Astrocyte of the cerebellum (primary cell): ENCODE data around the gene LIN37.

ENCODE experiments used
- DNase-seq: peaks from one replicate; pipeline ENCODE4 v3.0.0-alpha.2; 2011; ENCODE audit warnings: low read depth
- H3K4me3 ChIP-seq: 2 replicates; pipeline ENCODE4 v1.5.1; 2011; ENCODE audit warnings: mild to moderate bottlenecking, low read depth, low read length, moderate library complexity
- CTCF ChIP-seq: IDR thresholded peaks from 2 replicates; pipeline ENCODE4 v1.5.1; 2012; ENCODE audit warnings: low read length, low read depth, moderate library complexity, mild to moderate bottlenecking; ENCODE audit errors: missing control alignments
- in situ Hi-C: cut with HindIII; loops from 2 replicates; pipeline ENCODE4 v1.10.0; 2017; ENCODE audit warnings: low sequenced_read_pairs

Gene LIN37

DNA sequence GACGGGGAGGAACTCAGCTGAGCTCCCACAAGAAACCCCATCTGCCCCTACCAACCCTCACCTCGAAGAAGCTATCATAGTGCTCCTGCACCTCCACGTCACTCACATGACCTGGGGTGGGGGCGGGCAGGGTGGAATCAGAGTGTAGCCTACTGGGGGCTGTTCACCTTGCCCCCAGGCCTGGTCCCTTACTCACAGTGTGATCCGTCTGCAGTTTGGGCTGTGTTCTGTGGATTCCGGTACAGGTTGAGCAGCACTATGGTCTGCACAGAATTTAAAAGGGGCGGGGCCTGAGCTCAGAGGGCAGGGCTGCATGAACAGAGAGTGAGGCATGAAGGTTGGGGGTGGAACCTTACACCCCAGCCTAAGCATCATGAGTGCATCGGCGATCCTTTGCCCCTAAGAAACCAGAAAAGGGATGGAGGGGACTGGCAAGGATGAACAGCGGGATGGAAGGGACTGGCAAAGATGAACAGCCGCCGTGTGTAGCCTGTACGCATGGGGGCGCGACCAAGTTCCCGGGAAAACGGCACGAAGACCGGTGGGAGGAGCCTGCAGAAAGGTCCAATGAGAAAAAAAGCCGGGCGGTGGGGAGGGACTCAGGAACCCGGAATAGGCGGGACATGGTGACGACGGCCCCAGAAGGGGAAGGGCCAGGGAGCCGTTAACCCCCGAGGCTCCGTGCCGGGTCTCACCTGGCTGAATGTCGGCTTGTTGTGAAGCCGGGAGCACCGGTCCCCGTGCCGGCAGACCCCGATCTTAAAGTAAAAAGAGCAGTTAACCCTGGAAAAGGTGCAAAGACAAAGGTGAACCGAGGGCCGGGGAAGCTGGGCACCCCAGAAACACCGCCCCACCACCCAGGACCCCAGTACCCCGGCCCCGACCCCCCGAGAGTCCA is 3.7 kb upstream of the LIN37 start:
- in situ Hi-C loops, result no loop called here
- peak overlapping the region; percentile 71 for H3K4me3 ChIP-seq
- DNase-seq, result peak; percentile 90
- TF ChIP-seq CTCF, result peak; percentile 63

GRCh38 chr19:35745328-35746086 is 2.9 kb upstream of the LIN37 start, which contains the start of the genes PSENEN and U2AF1L4:
PSENEN (plus strand) TSS chr19:35745651; CDS start chr19:35745931, 280 bp downstream.
U2AF1L4 (minus strand) TSS chr19:35745418; CDS start chr19:35745391, 27 bp downstream.
- no peak for TF ChIP-seq CTCF
- peak; percentile 99 for DNase-seq
- in situ Hi-C loops, result no loop called here
- peak within 1 kb of the TSS; percentile 71 for H3K4me3 ChIP-seq

DNA sequence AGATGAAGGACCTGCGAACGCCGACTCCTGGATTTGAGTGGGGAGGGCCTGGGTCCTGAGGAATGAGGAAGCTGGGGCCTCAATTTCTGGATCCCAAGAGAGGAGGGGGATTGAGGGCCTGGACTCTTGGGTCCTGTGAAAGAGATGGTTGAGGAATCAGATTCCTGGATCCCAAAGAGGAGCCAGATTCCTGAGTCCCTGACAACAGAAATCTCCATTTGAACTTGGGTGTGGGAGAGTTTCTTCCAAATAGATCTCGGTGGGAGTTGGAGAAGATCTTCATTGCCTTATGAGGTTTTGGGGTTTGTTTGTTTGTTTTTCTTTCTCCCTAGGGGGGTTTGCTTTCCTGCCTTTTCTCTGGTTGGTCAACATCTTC is 2.3 kb upstream of the LIN37 start:
- in situ Hi-C loops, result no loop called here
- no peak for TF ChIP-seq CTCF
- no peak for DNase-seq
- H3K4me3 ChIP-seq, result peak overlapping the region; percentile 71

DNA sequence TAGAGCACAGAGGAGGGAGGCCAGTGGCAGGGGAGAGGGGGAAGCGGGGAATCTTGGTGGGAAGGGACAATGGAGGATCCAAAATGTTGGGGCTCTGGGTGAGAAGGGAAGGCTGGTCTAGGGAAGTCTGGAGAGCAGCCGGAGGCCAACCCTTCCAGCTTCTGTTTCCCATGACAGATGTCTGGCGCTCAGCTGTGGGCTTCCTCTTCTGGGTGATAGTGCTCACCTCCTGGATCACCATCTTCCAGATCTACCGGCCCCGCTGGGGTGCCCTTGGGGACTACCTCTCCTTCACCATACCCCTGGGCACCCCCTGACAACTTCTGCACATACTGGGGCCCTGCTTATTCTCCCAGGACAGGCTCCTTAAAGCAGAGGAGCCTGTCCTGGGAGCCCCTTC is 1.8 kb upstream of the LIN37 start:
- DNase-seq, result no peak
- no peak for TF ChIP-seq CTCF

GRCh38 chr19:35750167-35750566 is 1.8 kb downstream of the LIN37 start:
- no peak overlapping the region for H3K4me3 ChIP-seq
- no peak for DNase-seq
- TF ChIP-seq CTCF, result no peak
- in situ Hi-C loops, result no loop called here

More for the DNA sequence above, 1.8 kb upstream of the LIN37 start:
- in situ Hi-C loops, result no loop called here
- H3K4me3 ChIP-seq, result peak overlapping the region; percentile 71

DNA sequence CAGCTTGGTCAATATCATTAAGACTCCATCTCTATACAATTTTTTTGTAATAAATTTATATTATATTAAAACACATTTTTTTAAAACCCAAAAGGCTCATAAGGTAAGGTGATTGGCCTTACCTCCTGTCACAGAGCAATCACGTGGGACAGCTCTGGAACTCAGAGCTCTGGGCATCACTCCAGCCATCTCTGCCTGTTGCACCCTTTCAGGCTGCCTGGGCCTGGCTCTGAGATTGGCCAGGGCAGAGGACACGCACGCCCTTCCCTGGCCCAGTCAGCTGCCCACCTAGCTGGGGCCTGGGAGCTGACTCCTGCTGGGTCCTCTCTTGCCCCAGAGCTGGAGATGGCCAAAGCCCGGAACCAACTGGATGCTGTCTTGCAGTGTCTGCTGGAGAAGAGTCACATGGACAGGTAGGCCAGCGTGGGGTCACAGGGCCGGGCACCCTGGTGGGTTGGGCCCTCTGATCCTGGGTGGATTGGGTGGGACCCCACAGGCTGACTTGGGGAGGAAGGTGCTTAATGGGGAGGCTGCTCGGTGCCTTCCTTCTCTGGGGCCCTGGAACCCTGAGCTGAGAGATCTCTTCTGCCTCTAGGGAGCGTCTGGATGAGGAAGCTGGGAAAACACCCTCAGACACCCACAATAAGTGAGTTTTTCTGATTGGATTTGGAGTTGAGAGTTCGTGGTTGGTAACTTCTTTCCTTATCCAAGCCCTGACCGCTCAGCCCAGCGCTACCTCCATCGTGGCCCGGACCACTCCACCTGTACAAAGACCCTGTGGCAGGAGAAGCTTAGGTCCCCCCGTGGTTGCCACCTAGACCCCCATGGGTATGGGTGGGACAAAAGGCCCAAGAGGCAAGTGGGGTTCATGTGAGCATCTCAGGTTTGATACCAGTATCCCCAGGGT is 3.7 kb downstream of the LIN37 start:
- no peak overlapping the region for H3K4me3 ChIP-seq
- no peak for TF ChIP-seq CTCF
- in situ Hi-C loops, result no loop called here
- no peak for DNase-seq
